Breast epithelium (tissue), 4 donors: ENCODE data around the gene CD8B2. TPM values are rescaled to one million over a fixed set of nuclear protein-coding genes. Genes with fewer than 3 reads are reported as not detected.
A peak's percentile ranks its signal among the peaks of the same experiment; 100 is the strongest.

ENCODE experiments used
- DNase-seq, 2 donors: peaks; one replicate each; pipeline ENCODE4 v3.0.0-alpha.2; 2019; ENCODE audit warnings: low spot score in 2 of 2
- H3K27ac ChIP-seq, 2 donors: fragments of 200-600 bp; sonication (generic) in 1 of 2; one replicate each; pipeline ENCODE4 v1.5.1; 2016 to 2019; ENCODE audit warnings: mild to moderate bottlenecking in 1 of 2
- H3K27me3 ChIP-seq, 2 donors: fragments of 200-600 bp; sonication (generic) in 1 of 2; one replicate each; pipeline versions ENCODE4 v1.5.1 to v1.6.0; 2017 to 2019; ENCODE audit warnings: control low read depth in 1 of 2, mild to moderate bottlenecking in 1 of 2
- H3K36me3 ChIP-seq: fragments of 200-600 bp; one replicate; pipeline ENCODE4 v1.5.1; 2019
- H3K4me1 ChIP-seq, 2 donors: fragments of 200-600 bp; sonication (generic); one replicate each; pipeline ENCODE4 v1.5.1; 2016 to 2019; ENCODE audit warnings: control low read depth in 1 of 2
- H3K4me3 ChIP-seq, 3 donors: fragments of 200-600 bp; sonication (generic); 1 replicate in 2 of 3; 2 replicates in 1 of 3; pipeline ENCODE4 v1.5.1; 2016 to 2019; ENCODE audit warnings: mild to moderate bottlenecking in 3 of 3, moderate library complexity in 2 of 3
- H3K9me3 ChIP-seq, 2 donors: fragments of 200-600 bp; sonication (generic) in 1 of 2; one replicate each; pipeline ENCODE4 v1.5.1; 2016 to 2019; ENCODE audit warnings: control low read depth in 1 of 2
- CTCF ChIP-seq, 3 donors: fragments of 450-650 bp; IDR thresholded peaks; one replicate each; pipeline ENCODE4 v1.5.1; 2016 to 2017; ENCODE audit warnings: antibody characterized with exemption in 3 of 3, mild to moderate bottlenecking in 3 of 3, moderate library complexity in 3 of 3
- POLR2A ChIP-seq: fragments of 450-650 bp; IDR thresholded peaks from one replicate; pipeline ENCODE4 v1.6.1; 2016; ENCODE audit warnings: antibody characterized with exemption, mild to moderate bottlenecking, moderate library complexity
- POLR2AphosphoS5 ChIP-seq, 3 donors: sonication (generic); formaldehyde crosslinking; IDR thresholded peaks; one replicate each; pipeline ENCODE4 v1.6.1; 2017; ENCODE audit warnings: antibody characterized with exemption in 3 of 3
- intact Hi-C: fragments of 100-400 bp; cut with DNase I; formaldehyde crosslinking; loops from one replicate; pipeline ENCODE4 v1.15.1; 2023; ENCODE audit warnings: low total_unique reads
- total RNA-seq, 3 donors: library from RNA; depleted of rRNA; stranded (reverse); fragments of >200 nt; gene quantifications; one replicate each; pipeline ENCODE4 v1.1.0, GENCODE V29; 2016

The CD8B2 gene
- total RNA-seq, 3 donors from 2014 or later: under 0.01 to 0.29 TPM; not detected in 1

GRCh38 chr2:106542746-106543359, 55.7 kb downstream of the CD8B2 start:
- H3K36me3 ChIP-seq: no peaks in the 10 kb centered on the region
- H3K27ac ChIP-seq: no peak overlapping the region
- intact Hi-C loops: no loop called here
- peak overlapping the region in 2 of 3 donors; percentile 22 to 52 for H3K4me3 ChIP-seq
- H3K27me3 ChIP-seq: peaks cover 0 to 13% of the 10 kb centered on the region in 2 donors
- no peaks in the 10 kb centered on the region for H3K9me3 ChIP-seq
- DNase-seq: peak; percentile 33 to 59
- no peaks in the 10 kb centered on the region for H3K4me1 ChIP-seq
- TF ChIP-seq POLR2A (no peak), CTCF (IDR thresholded peaks at IDR 0.05) (peak; percentile 53 to 84 (median 81)), POLR2AphosphoS5 (IDR thresholded peaks at IDR 0.05) (no peak)

- TF ChIP-seq POLR2AphosphoS5 (IDR thresholded peaks at IDR 0.05) (no peak), POLR2A (no peak), CTCF (IDR thresholded peaks at IDR 0.05) (no peak)
- H3K36me3 ChIP-seq: no peaks in the 10 kb centered on the region
- H3K4me3 ChIP-seq: no peak overlapping the region
- peaks cover 0 to 13% of the 10 kb centered on the region in 2 donors for H3K27me3 ChIP-seq
- H3K9me3 ChIP-seq: no peaks in the 10 kb centered on the region
- intact Hi-C loops: no loop called here
- no peaks in the 10 kb centered on the region for H3K4me1 ChIP-seq
- no peak for DNase-seq
- no peak overlapping the region for H3K27ac ChIP-seq
Observed at GRCh38 chr2:106545007-106545406, 57.8 kb downstream of the CD8B2 start.

GRCh38 chr2:106546391-106546990, 59.3 kb downstream of the CD8B2 start:
- no peak for DNase-seq
- Histone ChIP-seq H3K27ac (no peak overlapping the region), H3K27me3 (peaks cover 0 to 13% of the 10 kb centered on the region in 2 donors), H3K4me1 (no peaks in the 10 kb centered on the region), H3K9me3 (no peaks in the 10 kb centered on the region), H3K36me3 (no peaks in the 10 kb centered on the region), H3K4me3 (no peak overlapping the region)
- intact Hi-C loops: no loop called here
- no peak for TF ChIP-seq POLR2AphosphoS5 (IDR thresholded peaks at IDR 0.05)
- no peak for TF ChIP-seq POLR2A
- no peak for TF ChIP-seq CTCF (IDR thresholded peaks at IDR 0.05)

DNA sequence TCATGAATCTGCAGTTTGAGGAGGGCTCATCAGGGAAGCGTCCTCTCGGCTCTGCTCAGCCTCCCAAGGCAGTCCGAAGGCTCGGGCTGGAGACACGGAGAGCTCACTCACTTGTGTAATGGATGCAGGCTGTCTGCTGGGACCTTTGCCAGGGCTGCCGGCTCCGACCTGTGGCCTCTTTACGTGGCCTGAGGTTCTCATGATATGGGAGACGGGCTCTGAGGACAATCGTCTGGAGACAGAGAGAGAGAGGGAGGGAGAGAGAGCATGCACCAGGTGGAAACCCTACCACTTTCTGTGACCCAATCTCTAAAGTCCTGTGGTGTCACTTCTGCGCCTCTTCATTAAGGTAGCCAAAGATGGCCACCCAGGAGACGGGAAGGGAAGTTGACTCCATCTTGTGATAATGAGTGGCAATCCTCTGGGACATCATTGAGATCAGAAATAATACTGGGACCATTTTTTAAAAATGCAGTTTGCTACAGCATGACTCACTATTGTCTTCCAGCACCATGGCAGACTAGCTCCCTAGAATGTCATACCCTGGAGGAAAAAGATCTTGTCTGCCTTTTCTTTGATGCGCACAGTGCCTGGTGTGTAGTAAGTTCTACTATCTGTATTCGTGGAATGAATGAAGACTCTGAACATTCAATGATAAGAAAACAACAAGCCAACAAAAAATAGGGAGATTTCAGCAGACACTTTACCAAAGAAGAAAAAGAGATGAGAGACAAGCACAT, 60.2 kb downstream of the CD8B2 start:
- Histone ChIP-seq H3K27me3 (peaks cover 0 to 13% of the 10 kb centered on the region in 2 donors), H3K4me1 (no peaks in the 10 kb centered on the region), H3K4me3 (no peak overlapping the region), H3K9me3 (no peaks in the 10 kb centered on the region), H3K36me3 (no peaks in the 10 kb centered on the region), H3K27ac (no peak overlapping the region)
- intact Hi-C loops: no loop called here
- TF ChIP-seq POLR2AphosphoS5 (IDR thresholded peaks at IDR 0.05): no peak
- no peak for TF ChIP-seq CTCF (IDR thresholded peaks at IDR 0.05)
- no peak for TF ChIP-seq POLR2A
- DNase-seq: no peak
